Parathyroid adenoma (tissue), 2 donors: ENCODE measurements around the gene LSM5.
"Not testable (repeated sequence)": the region's sequence is repeated elsewhere in the genome, so short reads cannot be mapped to it uniquely, and the experiment has no call there.

Source experiments
- H2AFZ ChIP-seq: fragments of 300-600 bp; sonication (generic); one replicate; pipeline ENCODE4 v1.7.0; 2017; ENCODE audit warnings: antibody characterized with exemption, mild to moderate bottlenecking
- H3K27ac ChIP-seq: fragments of 300-600 bp; sonication (generic); one replicate; pipeline ENCODE4 v1.7.0; 2017
- H3K27me3 ChIP-seq: fragments of 300-600 bp; sonication (generic); one replicate; pipeline ENCODE4 v1.7.0; 2017; ENCODE audit warnings: low read length; ENCODE audit not compliant: control insufficient read depth, insufficient read depth
- H3K36me3 ChIP-seq: fragments of 300-600 bp; sonication (generic); one replicate; pipeline ENCODE4 v1.7.0; 2017; ENCODE audit warnings: low read length; ENCODE audit not compliant: control insufficient read depth, insufficient read depth
- H3K4me1 ChIP-seq: fragments of 300-600 bp; sonication (generic); one replicate; pipeline ENCODE4 v1.7.0; 2017; ENCODE audit warnings: control low read depth
- H3K4me2 ChIP-seq: fragments of 300-600 bp; sonication (generic); one replicate; pipeline ENCODE4 v1.7.0; 2017; ENCODE audit warnings: low read length
- H3K4me3 ChIP-seq: fragments of 300-600 bp; sonication (generic); one replicate; pipeline ENCODE4 v1.7.0; 2017; ENCODE audit warnings: low read depth, low read length
- H3K79me2 ChIP-seq: fragments of 300-600 bp; sonication (generic); one replicate; pipeline ENCODE4 v1.7.0; 2017; ENCODE audit warnings: control low read depth
- H3K9ac ChIP-seq: fragments of 300-600 bp; sonication (generic); one replicate; pipeline ENCODE4 v1.7.0; 2017; ENCODE audit warnings: mild to moderate bottlenecking
- H3K9me3 ChIP-seq: fragments of 300-600 bp; sonication (generic); one replicate; pipeline ENCODE4 v1.7.0; 2017; ENCODE audit warnings: low read length; ENCODE audit not compliant: control insufficient read depth
- CTCF ChIP-seq: fragments of 300-600 bp; sonication (generic); IDR thresholded peaks from one replicate; pipeline ENCODE4 v1.7.0; 2017; ENCODE audit warnings: antibody characterized with exemption, mild to moderate bottlenecking
- donor health status: primary hyperparathyroidism.

The LSM5 gene

GRCh38 chr7:32476816-32477648, 13.1 kb downstream of the LSM5 start:
- no peak for TF ChIP-seq CTCF
- H3K9ac ChIP-seq, result no peak overlapping the region

GRCh38 chr7:32474008-32474407, 16.2 kb downstream of the LSM5 start:
- no peaks in the 10 kb centered on the region for H3K4me1 ChIP-seq
- H3K36me3 ChIP-seq, result no peaks in the 10 kb centered on the region
- H2AFZ ChIP-seq, result no peak overlapping the region
- no peak for TF ChIP-seq CTCF
- H3K79me2 ChIP-seq, result no peaks in the 10 kb centered on the region
- H3K27me3 ChIP-seq, result no peaks in the 10 kb centered on the region
- no peak overlapping the region for H3K9ac ChIP-seq
- H3K9me3 ChIP-seq, result no peaks in the 10 kb centered on the region
- no peak overlapping the region for H3K4me2 ChIP-seq
- H3K27ac ChIP-seq, result no peak overlapping the region
- no peak overlapping the region for H3K4me3 ChIP-seq

More at GRCh38 chr7:32476816-32477648, 13.1 kb downstream of the LSM5 start:
- no peaks in the 10 kb centered on the region for H3K9me3 ChIP-seq
- H2AFZ ChIP-seq, result no peak overlapping the region
- H3K27ac ChIP-seq, result no peak overlapping the region
- no peaks in the 10 kb centered on the region for H3K36me3 ChIP-seq
- no peaks in the 10 kb centered on the region for H3K79me2 ChIP-seq
- H3K4me1 ChIP-seq, result no peaks in the 10 kb centered on the region
- H3K4me2 ChIP-seq, result no peak overlapping the region
- no peaks in the 10 kb centered on the region for H3K27me3 ChIP-seq
- H3K4me3 ChIP-seq, result no peak overlapping the region

GRCh38 chr7:32472015-32472414, 18.2 kb downstream of the LSM5 start:
- H3K9ac ChIP-seq, result no peak overlapping the region
- no peak for TF ChIP-seq CTCF
- H3K4me2 ChIP-seq, result no peak overlapping the region
- no peak overlapping the region for H3K27ac ChIP-seq
- no peak overlapping the region for H2AFZ ChIP-seq
- H3K27me3 ChIP-seq, result no peaks in the 10 kb centered on the region
- H3K79me2 ChIP-seq, result no peaks in the 10 kb centered on the region
- no peak overlapping the region for H3K4me3 ChIP-seq
- no peaks in the 10 kb centered on the region for H3K4me1 ChIP-seq
- H3K9me3 ChIP-seq, result no peaks in the 10 kb centered on the region
- H3K36me3 ChIP-seq, result no peaks in the 10 kb centered on the region

- Histone ChIP-seq H3K4me3 (no peak overlapping the region), H3K9me3 (no peaks in the 10 kb centered on the region), H3K4me2 (no peak overlapping the region), H3K4me1 (no peaks in the 10 kb centered on the region), H3K79me2 (no peaks in the 10 kb centered on the region), H3K9ac (no peak overlapping the region), H2AFZ (no peak overlapping the region), H3K27ac (no peak overlapping the region), H3K27me3 (no peaks in the 10 kb centered on the region), H3K36me3 (no peaks in the 10 kb centered on the region)
- no peak for TF ChIP-seq CTCF
Measured at GRCh38 chr7:32470871-32471270, 19.3 kb downstream of the LSM5 start.

GRCh38 chr7:32470004-32470403, 20.2 kb downstream of the LSM5 start:
- H2AFZ ChIP-seq, H3K9me3 ChIP-seq, H3K36me3 ChIP-seq, H3K4me3 ChIP-seq, H3K9ac ChIP-seq, H3K27me3 ChIP-seq, H3K79me2 ChIP-seq, H3K27ac ChIP-seq, H3K4me2 ChIP-seq, H3K4me1 ChIP-seq: not testable (repeated sequence)

- not testable (repeated sequence) for H3K9me3 ChIP-seq, H3K4me1 ChIP-seq, H3K9ac ChIP-seq, H3K27me3 ChIP-seq, H3K4me3 ChIP-seq, H3K36me3 ChIP-seq, H3K27ac ChIP-seq, H3K79me2 ChIP-seq, H3K4me2 ChIP-seq, H2AFZ ChIP-seq
Measured at GRCh38 chr7:32464641-32465416, 25.4 kb downstream of the LSM5 start.
